ENCODE measurements around the gene MGAT4C. TPM values are rescaled to one million over a fixed set of nuclear protein-coding genes. Genes with fewer than 3 reads are reported as not detected.

The MGAT4C gene
- total RNA-seq, 4 donors from 2014 or later = 0.15 to 1.1 (median 0.60) TPM

DNA sequence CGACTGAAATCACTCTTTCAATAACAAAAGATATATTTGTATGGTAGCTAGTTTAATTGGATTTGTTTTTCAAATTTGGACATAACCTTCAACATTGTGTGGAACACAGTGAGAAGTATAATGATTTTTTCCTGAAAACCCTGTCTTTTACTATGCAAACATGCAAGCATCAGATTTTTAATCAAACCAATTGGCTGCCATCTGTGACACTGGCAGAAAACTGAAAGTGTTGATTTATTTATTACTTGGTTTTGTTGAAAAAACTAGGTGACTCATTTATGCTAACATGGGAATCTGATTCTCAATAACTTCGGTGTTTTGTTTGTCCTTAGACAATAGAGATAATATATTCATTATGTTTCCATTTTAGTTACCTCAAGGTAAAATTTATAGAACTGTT lies 300.1 kb downstream of the MGAT4C start:
- WGBS, 2 donors (ENCODE audit: low coverage in 1 of 2) = 60 to 62% methylated on average over 2 of the region's 2 CpGs
- no peaks in the 10 kb centered on the region for H3K36me3 ChIP-seq
- no peak for ATAC-seq
- no peak overlapping the region for H3K27ac ChIP-seq
- no peaks in the 10 kb centered on the region for H3K4me1 ChIP-seq
- TF ChIP-seq POLR2AphosphoS5 (IDR thresholded peaks at IDR 0.05) (no peak), EP300 (IDR thresholded peaks at IDR 0.05) (no peak), POLR2A (IDR thresholded peaks at IDR 0.05) (no peak)
- TF ChIP-seq, protein P1, sequence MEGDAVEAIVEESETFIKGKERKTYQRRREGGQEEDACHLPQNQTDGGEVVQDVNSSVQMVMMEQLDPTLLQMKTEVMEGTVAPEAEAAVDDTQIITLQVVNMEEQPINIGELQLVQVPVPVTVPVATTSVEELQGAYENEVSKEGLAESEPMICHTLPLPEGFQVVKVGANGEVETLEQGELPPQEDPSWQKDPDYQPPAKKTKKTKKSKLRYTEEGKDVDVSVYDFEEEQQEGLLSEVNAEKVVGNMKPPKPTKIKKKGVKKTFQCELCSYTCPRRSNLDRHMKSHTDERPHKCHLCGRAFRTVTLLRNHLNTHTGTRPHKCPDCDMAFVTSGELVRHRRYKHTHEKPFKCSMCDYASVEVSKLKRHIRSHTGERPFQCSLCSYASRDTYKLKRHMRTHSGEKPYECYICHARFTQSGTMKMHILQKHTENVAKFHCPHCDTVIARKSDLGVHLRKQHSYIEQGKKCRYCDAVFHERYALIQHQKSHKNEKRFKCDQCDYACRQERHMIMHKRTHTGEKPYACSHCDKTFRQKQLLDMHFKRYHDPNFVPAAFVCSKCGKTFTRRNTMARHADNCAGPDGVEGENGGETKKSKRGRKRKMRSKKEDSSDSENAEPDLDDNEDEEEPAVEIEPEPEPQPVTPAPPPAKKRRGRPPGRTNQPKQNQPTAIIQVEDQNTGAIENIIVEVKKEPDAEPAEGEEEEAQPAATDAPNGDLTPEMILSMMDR (IDR thresholded peaks at IDR 0.05) = no peak
- H3K4me3 ChIP-seq = no peak overlapping the region
- no peaks in the 10 kb centered on the region for H3K9me3 ChIP-seq
- H3K27me3 ChIP-seq = no peaks in the 10 kb centered on the region

- Histone ChIP-seq H3K4me1 (no peaks in the 10 kb centered on the region), H3K27me3 (no peaks in the 10 kb centered on the region), H3K9me3 (no peaks in the 10 kb centered on the region), H3K27ac (no peak overlapping the region), H3K36me3 (no peaks in the 10 kb centered on the region), H3K4me3 (no peak overlapping the region)
- ATAC-seq = no peak
- WGBS, 2 donors (ENCODE audit: low coverage in 1 of 2) = 31 to 53% methylated on average over 1 of the region's 1 CpG
- TF ChIP-seq EP300 (IDR thresholded peaks at IDR 0.05) = no peak
Observed at GRCh38 chr12:85955127-85955526, 301.1 kb downstream of the MGAT4C start.

DNA sequence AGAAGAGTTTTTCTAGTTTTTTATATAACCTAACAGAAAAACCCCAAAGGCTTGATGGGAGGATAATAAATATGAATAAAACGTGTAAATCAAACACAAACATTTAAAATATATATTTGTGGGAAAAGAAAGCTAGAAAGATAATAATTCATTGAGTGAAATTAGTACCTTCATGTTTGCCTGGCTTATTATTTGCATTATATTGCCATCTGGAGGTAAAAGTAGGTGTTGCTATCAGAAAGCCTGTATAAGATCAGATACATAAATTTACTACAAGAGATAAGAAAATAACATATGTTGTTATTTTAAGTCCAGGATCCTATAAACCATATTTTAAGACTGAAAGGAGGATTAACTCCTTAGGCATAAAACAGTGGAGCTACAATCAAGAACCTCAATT lies 304.4 kb downstream of the MGAT4C start:
- ATAC-seq = no peak
- Histone ChIP-seq H3K27ac (no peak overlapping the region), H3K4me3 (no peak overlapping the region), H3K9me3 (no peaks in the 10 kb centered on the region), H3K4me1 (no peaks in the 10 kb centered on the region), H3K36me3 (no peaks in the 10 kb centered on the region), H3K27me3 (no peaks in the 10 kb centered on the region)
- no peak for TF ChIP-seq EP300 (IDR thresholded peaks at IDR 0.05)
- no peak for TF ChIP-seq POLR2AphosphoS5 (IDR thresholded peaks at IDR 0.05)
- no peak for TF ChIP-seq POLR2A (IDR thresholded peaks at IDR 0.05)
- TF ChIP-seq, protein P1 (IDR thresholded peaks at IDR 0.05) = no peak
- 0 to 3% methylated on average over 1 of the region's 1 CpG for WGBS, 2 donors (ENCODE audit: low coverage in 1 of 2)

GRCh38 chr12:85949253-85949652 lies 306.9 kb downstream of the MGAT4C start:
- Histone ChIP-seq H3K36me3 (no peaks in the 10 kb centered on the region), H3K4me3 (no peak overlapping the region), H3K27me3 (no peaks in the 10 kb centered on the region), H3K27ac (no peak overlapping the region), H3K9me3 (no peaks in the 10 kb centered on the region), H3K4me1 (no peaks in the 10 kb centered on the region)
- TF ChIP-seq POLR2A (IDR thresholded peaks at IDR 0.05) = no peak
- TF ChIP-seq POLR2AphosphoS5 (IDR thresholded peaks at IDR 0.05) = no peak
- ATAC-seq = no peak
- 20 to 40% methylated on average over 1 of the region's 1 CpG for WGBS, 2 donors (ENCODE audit: low coverage in 1 of 2)

DNA sequence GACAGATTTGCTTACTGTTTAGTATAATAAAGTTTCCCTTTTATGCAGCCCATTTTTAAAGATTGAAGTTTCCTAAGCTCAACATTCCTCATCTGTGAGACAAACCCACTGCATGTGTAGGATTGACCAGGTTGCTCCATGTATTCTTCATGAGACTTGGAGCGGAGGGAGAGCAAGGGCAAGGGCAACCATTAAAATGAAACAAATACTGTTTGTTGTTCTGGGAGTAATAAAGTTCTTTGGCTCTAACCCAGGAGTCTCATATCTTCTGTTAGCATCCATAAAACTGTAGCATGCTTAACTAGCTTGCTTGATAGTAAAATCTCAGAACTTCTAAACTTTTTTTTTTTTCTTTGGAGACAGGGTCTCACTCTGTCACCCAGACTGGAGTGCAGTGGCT lies 307.9 kb downstream of the MGAT4C start:
- WGBS, 2 donors (ENCODE audit: low coverage in 1 of 2) = 71 to 100% methylated on average over 1 of the region's 1 CpG
- ATAC-seq = no peak
- no peak overlapping the region for H3K27ac ChIP-seq
- no peaks in the 10 kb centered on the region for H3K4me1 ChIP-seq
- TF ChIP-seq EP300 (IDR thresholded peaks at IDR 0.05) (no peak), POLR2AphosphoS5 (IDR thresholded peaks at IDR 0.05) (no peak)
- H3K9me3 ChIP-seq = no peaks in the 10 kb centered on the region
- H3K36me3 ChIP-seq = no peaks in the 10 kb centered on the region
- no peaks in the 10 kb centered on the region for H3K27me3 ChIP-seq
- no peak overlapping the region for H3K4me3 ChIP-seq

DNA sequence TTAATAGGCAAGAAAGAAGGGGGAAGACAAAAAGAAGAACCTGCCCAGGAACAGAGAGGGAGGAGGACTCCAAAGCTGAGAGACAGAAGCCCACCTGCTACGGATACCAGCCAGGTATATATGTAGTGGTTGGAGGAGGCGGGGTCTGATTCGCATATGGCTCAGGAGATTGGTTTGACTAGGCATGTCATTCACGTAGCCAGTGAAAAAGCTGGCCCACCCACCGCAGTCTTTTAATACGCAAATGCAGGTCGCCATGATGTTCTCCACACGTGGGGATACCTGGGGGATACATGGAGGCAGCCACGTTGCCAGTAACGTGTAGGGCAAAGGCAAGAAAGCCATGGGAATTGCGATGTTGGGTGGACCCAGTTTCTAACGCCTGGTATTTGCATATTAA lies 308.9 kb downstream of the MGAT4C start:
- H3K9me3 ChIP-seq = no peaks in the 10 kb centered on the region
- ATAC-seq = no peak
- no peak overlapping the region for H3K4me3 ChIP-seq
- 82 to 89% methylated on average over 10 to 11 of the region's 12 CpGs for WGBS, 2 donors (ENCODE audit: low coverage in 1 of 2)
- no peaks in the 10 kb centered on the region for H3K36me3 ChIP-seq
- H3K4me1 ChIP-seq = no peaks in the 10 kb centered on the region
- H3K27me3 ChIP-seq = no peaks in the 10 kb centered on the region
- no peak for TF ChIP-seq POLR2A (IDR thresholded peaks at IDR 0.05)
- no peak for TF ChIP-seq POLR2AphosphoS5 (IDR thresholded peaks at IDR 0.05)
- TF ChIP-seq, protein P1 (IDR thresholded peaks at IDR 0.05) = no peak
- TF ChIP-seq EP300 (IDR thresholded peaks at IDR 0.05) = no peak
- no peak overlapping the region for H3K27ac ChIP-seq
